Endothelial cell of umbilical vein (primary cell): ENCODE results near the gene COPS3.

Experiments used
- CTCF ChIP-seq, 2 donors: IDR thresholded peaks; 1 replicate in 1 of 2; 2 replicates in 1 of 2; pipeline ENCODE4 v1.5.1; 2011; ENCODE audit warnings: low read length in 2 of 2, mild to moderate bottlenecking in 2 of 2, moderate library complexity in 2 of 2, control low read depth in 1 of 2, inconsistent platforms in 1 of 2, low read depth in 1 of 2; ENCODE audit not compliant: insufficient read depth in 1 of 2; ENCODE audit errors: extremely low read depth in 1 of 2
- EZH2 ChIP-seq: IDR thresholded peaks from 2 replicates; pipeline ENCODE4 v1.6.1; 2012; ENCODE audit warnings: borderline replicate concordance, low read depth, mild to moderate bottlenecking, moderate library complexity, low read length, inconsistent platforms; ENCODE audit not compliant: severe bottlenecking
- JUN ChIP-seq: IDR thresholded peaks from 2 replicates; pipeline ENCODE4 v1.6.1; 2011; ENCODE audit warnings: borderline replicate concordance, low read depth; ENCODE audit not compliant: insufficient read length, insufficient read depth
- MAX ChIP-seq: IDR thresholded peaks from 2 replicates; pipeline ENCODE4 v1.6.1; 2011; ENCODE audit not compliant: insufficient read depth, insufficient read length
- POLR2A ChIP-seq: IDR thresholded peaks from 2 replicates; pipeline ENCODE4 v1.6.1; 2012; ENCODE audit warnings: low read depth, mild to moderate bottlenecking, control low read depth, low read length
- POLR2AphosphoS5 ChIP-seq: IDR thresholded peaks from 2 replicates; pipeline ENCODE4 v1.6.1; 2012; ENCODE audit warnings: low read depth, mild to moderate bottlenecking, control low read depth, low read length, moderate library complexity; ENCODE audit not compliant: insufficient read depth

- TF ChIP-seq CTCF (IDR thresholded peaks at IDR 0.05; ENCODE audit: extremely low read depth in 1 of 2, insufficient read depth in 1 of 2, low read depth in 1 of 2, low read length in 2 of 2) (no peak), MAX (no peak), POLR2A (no peak), JUN (no peak), EZH2 (no peak), POLR2AphosphoS5 (no peak)
Measured at GRCh38 chr17:17305281-17305801, 24.3 kb upstream of the COPS3 start.
